Astrocyte (in vitro differentiated cells and primary cell): ENCODE data around the gene SLC51B. TPM values are rescaled to one million over a fixed set of nuclear protein-coding genes. Genes with fewer than 3 reads are reported as not detected.
A peak's percentile ranks its signal among the peaks of the same experiment; 100 is the strongest.

ENCODE experiments used
- DNase-seq: peaks from one replicate; pipeline ENCODE4 v3.0.0-alpha.2; 2010; ENCODE audit warnings: low read depth
- FAIRE-seq: peaks from 2 replicates; lab custom pipeline; 2011; peaks lifted over from hg19 to GRCh38; lab: Jason Lieb, UNC
- H2AFZ ChIP-seq: 2 replicates; pipeline ENCODE4 v1.6.0; 2012; ENCODE audit warnings: low read depth, low read length, inconsistent platforms
- H3K27ac ChIP-seq: 2 replicates; pipeline ENCODE4 v1.5.1; 2011; ENCODE audit warnings: low read depth, low read length, inconsistent platforms
- H3K27me3 ChIP-seq: 2 replicates; pipeline ENCODE4 v1.6.0; 2011; ENCODE audit warnings: low read length, inconsistent platforms; ENCODE audit not compliant: insufficient read depth
- H3K36me3 ChIP-seq: 2 replicates; pipeline ENCODE4 v1.5.1; 2011; ENCODE audit warnings: low read length, inconsistent platforms; ENCODE audit not compliant: insufficient read depth
- H3K4me1 ChIP-seq: 2 replicates; pipeline ENCODE4 v1.5.1; 2011; ENCODE audit warnings: low read length, inconsistent platforms; ENCODE audit not compliant: insufficient read depth
- H3K4me2 ChIP-seq: 2 replicates; pipeline ENCODE4 v1.6.0; 2012; ENCODE audit warnings: low read length, inconsistent platforms
- H3K4me3 ChIP-seq: 2 replicates; pipeline ENCODE4 v1.5.1; 2011; ENCODE audit warnings: low read depth, mild to moderate bottlenecking, low read length, inconsistent platforms; ENCODE audit not compliant: insufficient read depth
- H3K79me2 ChIP-seq: 2 replicates; pipeline ENCODE4 v1.6.0; 2012; ENCODE audit warnings: mild to moderate bottlenecking, low read length, inconsistent platforms; ENCODE audit not compliant: insufficient read depth
- H3K9ac ChIP-seq: 2 replicates; pipeline ENCODE4 v1.6.0; 2012; ENCODE audit warnings: mild to moderate bottlenecking, low read length, inconsistent platforms
- H3K9me3 ChIP-seq: 2 replicates; pipeline ENCODE4 v1.5.1; 2012; ENCODE audit warnings: low read depth, mild to moderate bottlenecking, low read length, inconsistent platforms; ENCODE audit not compliant: insufficient read depth
- H4K20me1 ChIP-seq: 2 replicates; pipeline ENCODE4 v1.6.0; 2012; ENCODE audit warnings: low read length, inconsistent platforms; ENCODE audit not compliant: insufficient read depth
- H3K27ac Mint-ChIP-seq: one replicate; pipeline ENCODE4 v1.8.0; 2021; ENCODE audit warnings: mild to moderate bottlenecking, mixed read lengths; ENCODE audit not compliant: unreplicated experiment
- H3K27me3 Mint-ChIP-seq: one replicate; pipeline ENCODE4 v1.8.0; 2021; ENCODE audit warnings: low read depth, mixed read lengths; ENCODE audit not compliant: unreplicated experiment
- H3K36me3 Mint-ChIP-seq: one replicate; pipeline ENCODE4 v1.8.0; 2021; ENCODE audit warnings: low read depth, mixed read lengths; ENCODE audit not compliant: unreplicated experiment
- H3K4me1 Mint-ChIP-seq: one replicate; pipeline ENCODE4 v1.8.0; 2021; ENCODE audit warnings: low read depth, mixed read lengths; ENCODE audit not compliant: unreplicated experiment
- H3K4me3 Mint-ChIP-seq: one replicate; pipeline ENCODE4 v1.8.0; 2021; ENCODE audit warnings: mild to moderate bottlenecking, moderate library complexity, mixed read lengths; ENCODE audit not compliant: unreplicated experiment
- H3K9me3 Mint-ChIP-seq: one replicate; pipeline ENCODE4 v1.8.0; 2021; ENCODE audit warnings: mild to moderate bottlenecking, mixed read lengths; ENCODE audit not compliant: unreplicated experiment
- CTCF ChIP-seq: IDR thresholded peaks from 2 replicates; pipeline ENCODE4 v1.5.1; 2011; ENCODE audit warnings: low read depth, mild to moderate bottlenecking, inconsistent platforms, low read length, moderate library complexity; ENCODE audit not compliant: insufficient read depth
- EZH2 ChIP-seq: IDR thresholded peaks from 2 replicates; pipeline ENCODE4 v1.6.1; 2012; ENCODE audit warnings: mild to moderate bottlenecking, low read length, inconsistent platforms; ENCODE audit not compliant: insufficient read depth
- total RNA-seq: library from RNA; stranded (reverse); gene quantifications from 2 replicates; pipeline ENCODE4 v1.2.1, GENCODE V29; 2021

SLC51B gene
- total RNA-seq, 1 donor from 2014 or later = not detected

GRCh38 chr15:65049418-65049840 lies 4.2 kb downstream of the SLC51B start:
- Histone ChIP-seq H3K79me2 (no peaks in the 10 kb centered on the region), H3K27ac (no peak overlapping the region), H3K4me1 (peaks cover 11% of the 10 kb centered on the region), H3K4me2 (peak overlapping the region; percentile 86), H3K9me3 (no peaks in the 10 kb centered on the region), H2AFZ (peak overlapping the region; percentile 67), H3K4me3 (peak overlapping the region; percentile 52), H3K27me3 (no peaks in the 10 kb centered on the region), H3K9ac (peak overlapping the region; percentile 26), H4K20me1 (no peaks in the 10 kb centered on the region), H3K36me3 (no peaks in the 10 kb centered on the region)
- FAIRE-seq = no peak
- Mint-ChIP-seq H3K27me3 (peaks cover 27% of the 10 kb centered on the region), H3K4me3 (no peak overlapping the region), H3K36me3 (no peaks in the 10 kb centered on the region), H3K9me3 (no peaks in the 10 kb centered on the region), H3K4me1 (peaks cover 4% of the 10 kb centered on the region), H3K27ac (no peak overlapping the region)
- peak; percentile 88 for DNase-seq
- TF ChIP-seq CTCF = no peak
- TF ChIP-seq EZH2 = no peak

- peaks cover 2% of the 10 kb centered on the region for H3K4me1 Mint-ChIP-seq
- Histone ChIP-seq H4K20me1 (no peaks in the 10 kb centered on the region), H3K9ac (no peak overlapping the region), H3K27me3 (no peaks in the 10 kb centered on the region), H3K27ac (no peak overlapping the region), H3K36me3 (no peaks in the 10 kb centered on the region), H3K4me1 (peaks cover 12% of the 10 kb centered on the region), H3K4me2 (peak overlapping the region; percentile 86), H3K9me3 (no peaks in the 10 kb centered on the region), H2AFZ (no peak overlapping the region), H3K79me2 (no peaks in the 10 kb centered on the region), H3K4me3 (no peak overlapping the region)
- H3K27me3 Mint-ChIP-seq = peaks cover 24% of the 10 kb centered on the region
- no peak overlapping the region for H3K4me3 Mint-ChIP-seq
- TF ChIP-seq CTCF (no peak), EZH2 (no peak)
- H3K36me3 Mint-ChIP-seq = no peaks in the 10 kb centered on the region
- H3K27ac Mint-ChIP-seq = no peak overlapping the region
- no peaks in the 10 kb centered on the region for H3K9me3 Mint-ChIP-seq
- DNase-seq = no peak
- FAIRE-seq = no peak
These were observed 5.1 kb downstream of the SLC51B start for GRCh38 chr15:65050270-65050669.

DNA sequence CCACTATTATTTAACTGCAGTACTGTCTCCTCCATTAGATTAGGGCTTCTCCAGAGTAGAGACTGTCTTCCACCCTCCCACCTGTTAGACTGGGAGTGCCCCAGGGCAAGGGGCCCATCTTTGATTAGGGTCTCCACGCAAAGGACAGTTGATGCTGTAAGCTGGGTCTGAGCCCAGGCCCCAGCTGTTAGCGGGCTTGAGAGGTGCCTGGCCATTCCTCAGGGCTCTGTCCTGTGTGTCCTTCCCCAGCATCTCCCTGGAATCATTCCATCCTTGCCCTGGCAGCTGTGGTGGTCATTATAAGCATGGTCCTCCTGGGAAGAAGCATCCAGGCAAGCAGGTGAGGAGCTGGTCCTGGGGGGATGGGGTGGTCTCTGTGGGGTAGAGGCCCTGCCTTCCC lies 6.1 kb downstream of the SLC51B start:
- H3K36me3 ChIP-seq = no peaks in the 10 kb centered on the region
- no peak overlapping the region for H3K27ac ChIP-seq
- H3K4me3 ChIP-seq = no peak overlapping the region
- peaks cover 17% of the 10 kb centered on the region for H3K4me1 ChIP-seq
- no peaks in the 10 kb centered on the region for H3K79me2 ChIP-seq
- no peak overlapping the region for H3K27ac Mint-ChIP-seq
- no peak for TF ChIP-seq CTCF
- TF ChIP-seq EZH2 = no peak
- H3K4me3 Mint-ChIP-seq = peak overlapping the region; percentile 8
- FAIRE-seq = no peak
- no peaks in the 10 kb centered on the region for H3K36me3 Mint-ChIP-seq
- H3K4me2 ChIP-seq = no peak overlapping the region
- no peaks in the 10 kb centered on the region for H4K20me1 ChIP-seq
- no peak overlapping the region for H2AFZ ChIP-seq
- H3K27me3 ChIP-seq = no peaks in the 10 kb centered on the region
- H3K9me3 Mint-ChIP-seq = no peaks in the 10 kb centered on the region
- H3K27me3 Mint-ChIP-seq = peaks cover 21% of the 10 kb centered on the region
- no peaks in the 10 kb centered on the region for H3K9me3 ChIP-seq
- peaks cover 10% of the 10 kb centered on the region for H3K4me1 Mint-ChIP-seq
- no peak overlapping the region for H3K9ac ChIP-seq
- DNase-seq = no peak
